Activated CD4-positive, alpha-beta T cell treated with anti-CD3 and anti-CD28 coated beads, Interleukin-2, amount 50 U/mL, for 24 hours (primary cell): ENCODE measurements around the gene C20orf204.
A peak's percentile ranks its signal among the peaks of the same experiment; 100 is the strongest.

Experiments used
- DNase-seq, 2 donors: peaks; one replicate each; pipeline ENCODE4 v3.0.0-alpha.2; 2020; ENCODE audit warnings: low read depth in 1 of 2, low spot score in 1 of 2

Gene C20orf204

GRCh38 chr20:64055396-64055892 lies 19.5 kb downstream of the C20orf204 start:
- DNase-seq: no peak

GRCh38 chr20:64055893-64056638 lies 20.1 kb downstream of the C20orf204 start:
- no peak for DNase-seq

- no peak for DNase-seq
These were observed 20.6 kb downstream of the C20orf204 start for GRCh38 chr20:64056639-64056888.

- no peak for DNase-seq
These were observed 21.1 kb downstream of the C20orf204 start for GRCh38 chr20:64056889-64057627.

GRCh38 chr20:64057628-64058498 lies 21.9 kb downstream of the C20orf204 start:
- peak; percentile 74 to 76 for DNase-seq

- no peak for DNase-seq
These were observed 22.6 kb downstream of the C20orf204 start for GRCh38 chr20:64058536-64058935.

GRCh38 chr20:64062276-64062595 lies 26.3 kb downstream of the C20orf204 start:
- DNase-seq: no peak

- DNase-seq: peak; percentile 84 to 92
These were observed 26.8 kb downstream of the C20orf204 start, which contains the start of gene TCEA2 for GRCh38 chr20:64062596-64063388. Gene TCEA2, plus strand, starts transcription at chr20:64063198. Its CDS starts 115 bp downstream, at chr20:64063313.

- no peak for DNase-seq
These were observed 27.6 kb downstream of the C20orf204 start for GRCh38 chr20:64063389-64064144.

GRCh38 chr20:64064145-64064698 lies 28.2 kb downstream of the C20orf204 start:
- no peak for DNase-seq

- DNase-seq: no peak
These were observed 29.3 kb downstream of the C20orf204 start for GRCh38 chr20:64065062-64065973.

GRCh38 chr20:64065974-64066343 lies 30.0 kb downstream of the C20orf204 start:
- DNase-seq: peak in 1 of 2 donors; percentile 23

- no peak for DNase-seq
These were observed 31.1 kb downstream of the C20orf204 start for GRCh38 chr20:64067005-64067632.

GRCh38 chr20:64067733-64068307 lies 31.8 kb downstream of the C20orf204 start:
- DNase-seq: no peak

- no peak for DNase-seq
These were observed 32.6 kb downstream of the C20orf204 start for GRCh38 chr20:64068386-64069208.

- no peak for DNase-seq
These were observed 33.2 kb downstream of the C20orf204 start for GRCh38 chr20:64069209-64069613.

GRCh38 chr20:64069614-64070243 lies 33.7 kb downstream of the C20orf204 start:
- no peak for DNase-seq
